Left renal pelvis (tissue), 4 donors: ENCODE data around the gene THAP2. TPM values are rescaled to one million over a fixed set of nuclear protein-coding genes. Genes with fewer than 3 reads are reported as not detected.
"Not testable (repeated sequence)": the region's sequence is repeated elsewhere in the genome, so short reads cannot be mapped to it uniquely, and the experiment has no call there.

ENCODE experiments used
- DNase-seq, 4 donors: peaks; one replicate each; pipeline ENCODE4 v3.0.0-alpha.2; 2013; ENCODE audit warnings: low read depth in 4 of 4, low spot score in 3 of 4
- polyA plus RNA-seq, 4 donors: library from polyadenylated mRNA; unstranded; fragments of 120-200 nt; gene quantifications; one replicate each; pipeline ENCODE4 v1.2.1, GENCODE V29; 2013; ENCODE audit not compliant: insufficient read length in 4 of 4

Gene THAP2
- polyA plus RNA-seq, 4 donors: 10.5 to 19.0 (median 16.7) TPM

- DNase-seq: no peak
Observed at GRCh38 chr12:71661977-71662530, 2.0 kb upstream of the THAP2 start.

- peak in 1 of 4 donors; percentile 22 for DNase-seq
Observed at GRCh38 chr12:71662849-71663560, 1.1 kb upstream of the THAP2 start.

- DNase-seq: no peak
Observed at GRCh38 chr12:71664411-71665089, 449 bp downstream of the THAP2 start.

- DNase-seq: no peak
Observed at GRCh38 chr12:71665090-71665463, 976 bp downstream of the THAP2 start.

GRCh38 chr12:71666259-71666658 is 2.2 kb downstream of the THAP2 start:
- DNase-seq: no peak

GRCh38 chr12:71671311-71671710 is 7.2 kb downstream of the THAP2 start:
- no peak for DNase-seq

- no peak for DNase-seq
Observed at GRCh38 chr12:71671816-71672215, 7.7 kb downstream of the THAP2 start.

GRCh38 chr12:71682466-71682865 is 18.4 kb downstream of the THAP2 start:
- no peak for DNase-seq

GRCh38 chr12:71683633-71684032 is 19.5 kb downstream of the THAP2 start:
- DNase-seq: no peak

- DNase-seq: no peak
Observed at GRCh38 chr12:71684081-71684480, 20.0 kb downstream of the THAP2 start.

- DNase-seq: no peak
Observed at GRCh38 chr12:71685312-71685906, 21.3 kb downstream of the THAP2 start.

GRCh38 chr12:71685914-71686657 is 22.0 kb downstream of the THAP2 start, which contains the start of gene TMEM19:
Gene TMEM19 (plus strand): TSS chr12:71686082. CDS start chr12:71686681, 599 bp downstream.
- DNase-seq: peak; percentile 73 to 81 (median 74)

GRCh38 chr12:71686658-71687025 is 22.5 kb downstream of the THAP2 start:
- DNase-seq: no peak

- DNase-seq: not testable (repeated sequence)
Observed at GRCh38 chr12:71687172-71687571, 23.1 kb downstream of the THAP2 start.

- no peak for DNase-seq
Observed at GRCh38 chr12:71688961-71689570, 25.0 kb downstream of the THAP2 start.

GRCh38 chr12:71691504-71692129 is 27.5 kb downstream of the THAP2 start:
- DNase-seq: no peak

GRCh38 chr12:71693126-71693525 is 29.0 kb downstream of the THAP2 start:
- no peak for DNase-seq

- not testable (repeated sequence) for DNase-seq
Observed at GRCh38 chr12:71693651-71694050, 29.6 kb downstream of the THAP2 start.

GRCh38 chr12:71694099-71694820 is 30.2 kb downstream of the THAP2 start:
- DNase-seq: no peak
